Measurements from ENCODE around the gene TMEM236.

GRCh38 chr10:17781856-17782255, 29.9 kb downstream of the TMEM236 start:
- TF ChIP-seq CTCF (IDR thresholded peaks at IDR 0.05) (no peak), POLR2A (IDR thresholded peaks at IDR 0.05) (no peak)

Measured in uterus (tissue), 2 donors.